Progenitor cell of endocrine pancreas (in vitro differentiated cells): ENCODE measurements around the gene FCHSD2. TPM values are rescaled to one million over a fixed set of nuclear protein-coding genes. Genes with fewer than 3 reads are reported as not detected.

ENCODE experiments used
- DNase-seq: peaks from one replicate; pipeline ENCODE4 v3.0.0; 2021; ENCODE audit warnings: low spot score; ENCODE audit not compliant: unreplicated experiment
- H3K27ac Mint-ChIP-seq: 2 replicates; pipeline ENCODE4 v1.8.0; 2021; ENCODE audit warnings: mild to moderate bottlenecking, moderate library complexity, mixed read lengths
- H3K27me3 Mint-ChIP-seq: 2 replicates; pipeline ENCODE4 v1.8.0; 2021; ENCODE audit warnings: mixed read lengths
- H3K36me3 Mint-ChIP-seq: 2 replicates; pipeline ENCODE4 v1.8.0; 2022; ENCODE audit warnings: mixed read lengths; ENCODE audit not compliant: insufficient read depth
- H3K4me1 Mint-ChIP-seq: 2 replicates; pipeline ENCODE4 v1.8.0; 2021; ENCODE audit warnings: low read depth, mixed read lengths
- H3K4me3 Mint-ChIP-seq: 2 replicates; pipeline ENCODE4 v1.8.0; 2021; ENCODE audit warnings: low read depth, mild to moderate bottlenecking, moderate library complexity, mixed read lengths
- H3K9me3 Mint-ChIP-seq: 2 replicates; pipeline ENCODE4 v1.8.0; 2021; ENCODE audit warnings: low read depth, mixed read lengths
- CTCF ChIP-seq: fragments of 200-600 bp; sonication (generic); IDR thresholded peaks from one replicate; pipeline ENCODE4 v1.5.0; 2021; ENCODE audit warnings: antibody characterized with exemption, mild to moderate bottlenecking; ENCODE audit not compliant: unreplicated experiment
- total RNA-seq: library from RNA; stranded (reverse); gene quantifications from 2 replicates; pipeline ENCODE4 v1.2.1, GENCODE V29; 2021

FCHSD2 gene
- total RNA-seq, 1 donor from 2014 or later = 35.4 TPM

- DNase-seq = no peak
- no peak overlapping the region for H3K27ac Mint-ChIP-seq
- H3K36me3 Mint-ChIP-seq = peaks cover 4% of the 10 kb centered on the region
- H3K4me1 Mint-ChIP-seq = no peaks in the 10 kb centered on the region
- no peak for TF ChIP-seq CTCF
- H3K4me3 Mint-ChIP-seq = no peak overlapping the region
- no peaks in the 10 kb centered on the region for H3K9me3 Mint-ChIP-seq
- no peaks in the 10 kb centered on the region for H3K27me3 Mint-ChIP-seq
Observed at GRCh38 chr11:72897506-72897905, 244.6 kb downstream of the FCHSD2 start.

GRCh38 chr11:72896431-72896830, 245.7 kb downstream of the FCHSD2 start:
- H3K27me3 Mint-ChIP-seq = no peaks in the 10 kb centered on the region
- no peaks in the 10 kb centered on the region for H3K4me1 Mint-ChIP-seq
- no peaks in the 10 kb centered on the region for H3K9me3 Mint-ChIP-seq
- H3K27ac Mint-ChIP-seq = no peak overlapping the region
- no peak overlapping the region for H3K4me3 Mint-ChIP-seq
- TF ChIP-seq CTCF = no peak
- H3K36me3 Mint-ChIP-seq = peaks cover 4% of the 10 kb centered on the region
- no peak for DNase-seq

GRCh38 chr11:72890881-72891280, 251.2 kb downstream of the FCHSD2 start:
- Mint-ChIP-seq H3K4me1 (no peaks in the 10 kb centered on the region), H3K9me3 (no peaks in the 10 kb centered on the region), H3K4me3 (no peak overlapping the region), H3K27me3 (no peaks in the 10 kb centered on the region), H3K36me3 (peaks cover 7% of the 10 kb centered on the region), H3K27ac (no peak overlapping the region)
- no peak for DNase-seq
- no peak for TF ChIP-seq CTCF

- no peak overlapping the region for H3K4me3 Mint-ChIP-seq
- H3K4me1 Mint-ChIP-seq = no peaks in the 10 kb centered on the region
- DNase-seq = no peak
- H3K27ac Mint-ChIP-seq = no peak overlapping the region
- peaks cover under 1% of the 10 kb centered on the region for H3K9me3 Mint-ChIP-seq
- TF ChIP-seq CTCF = no peak
- no peaks in the 10 kb centered on the region for H3K27me3 Mint-ChIP-seq
- H3K36me3 Mint-ChIP-seq = peaks cover 7% of the 10 kb centered on the region
Observed at GRCh38 chr11:72886619-72887018, 255.5 kb downstream of the FCHSD2 start.

GRCh38 chr11:72885749-72886609, 256.1 kb downstream of the FCHSD2 start:
- no peak for TF ChIP-seq CTCF
- Mint-ChIP-seq H3K9me3 (peaks cover 3% of the 10 kb centered on the region), H3K36me3 (peaks cover 13% of the 10 kb centered on the region), H3K27me3 (no peaks in the 10 kb centered on the region), H3K27ac (no peak overlapping the region), H3K4me3 (no peak overlapping the region), H3K4me1 (no peaks in the 10 kb centered on the region)
- DNase-seq = no peak
